ENCODE measurements around the gene RNF167.

The RNF167 gene

DNA sequence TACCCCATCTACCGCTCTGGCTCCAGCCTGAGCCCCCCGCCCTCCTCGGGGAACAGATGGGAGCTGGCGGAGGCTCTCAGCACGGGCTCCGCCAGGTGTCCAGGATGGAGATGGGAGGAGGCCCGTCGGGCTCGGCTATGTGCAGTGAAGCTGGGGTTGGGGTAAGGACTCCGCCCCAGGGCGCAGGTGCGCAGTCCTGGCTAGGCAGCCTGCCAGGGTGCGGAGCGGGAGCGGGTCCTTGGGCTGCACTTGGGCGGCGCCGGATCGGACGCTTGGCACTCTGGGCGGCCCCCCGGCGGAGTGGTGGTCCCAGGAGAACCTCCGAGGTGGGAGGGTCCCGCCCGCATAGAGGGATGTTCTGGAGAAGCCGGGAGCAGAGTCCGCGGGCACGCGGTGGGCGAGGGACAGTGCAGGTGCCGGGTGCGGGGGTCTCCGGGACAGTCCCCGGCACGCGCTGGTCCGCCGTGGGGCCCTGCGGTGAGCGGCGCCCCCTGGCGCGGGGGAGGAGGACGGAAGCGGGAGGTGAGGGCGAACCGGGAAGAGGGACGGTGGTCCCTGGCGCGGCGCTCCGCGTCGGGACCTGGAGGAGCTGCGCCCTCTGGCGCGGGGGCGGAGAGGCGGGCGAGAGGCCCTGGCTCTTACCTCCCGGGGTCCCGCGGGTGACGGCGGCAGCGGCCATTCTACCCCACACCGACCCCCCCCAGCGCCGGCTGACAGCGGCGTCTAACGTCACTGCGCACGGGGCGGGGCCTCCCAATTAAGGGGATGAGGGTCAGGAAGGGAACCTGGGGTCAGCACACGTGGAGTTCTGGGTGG is 47.1 kb downstream of the RNF167 start, which contains the start of gene CAMTA2:
TSS of gene CAMTA2 (minus strand) at position 725 of the 816 bp plus-strand sequence. CDS start 1,453 bp downstream, outside the sequence.
- peak; percentile 45 for DNase-seq

- DNase-seq = no peak
Measured at GRCh38 chr17:4987767-4988567, 47.9 kb downstream of the RNF167 start.

GRCh38 chr17:4994081-4994595 is 54.1 kb downstream of the RNF167 start:
- no peak for DNase-seq

All from NCI-H2107 (cell line).